Measurements from ENCODE around the gene COPE.

Gene COPE

GRCh38 chr19:18875726-18876125 is 43.5 kb downstream of the COPE start:
- no peak for TF ChIP-seq CTCF (IDR thresholded peaks at IDR 0.05; ENCODE audit: extremely low read depth, missing control alignments)
- no peak for DNase-seq (ENCODE audit: low spot score)

- no peak for DNase-seq (ENCODE audit: low spot score)
- TF ChIP-seq CTCF (IDR thresholded peaks at IDR 0.05; ENCODE audit: extremely low read depth, missing control alignments), result no peak
These were observed 47.6 kb downstream of the COPE start for GRCh38 chr19:18871543-18871942.

GRCh38 chr19:18870531-18871172 is 48.5 kb downstream of the COPE start:
- no peak for TF ChIP-seq CTCF (IDR thresholded peaks at IDR 0.05; ENCODE audit: extremely low read depth, missing control alignments)
- no peak for DNase-seq (ENCODE audit: low spot score)

GRCh38 chr19:18869781-18870530 is 49.2 kb downstream of the COPE start:
- no peak for TF ChIP-seq CTCF (IDR thresholded peaks at IDR 0.05; ENCODE audit: extremely low read depth, missing control alignments)
- DNase-seq (ENCODE audit: low spot score), result no peak

- TF ChIP-seq CTCF (IDR thresholded peaks at IDR 0.05; ENCODE audit: extremely low read depth, missing control alignments), result no peak
- DNase-seq (ENCODE audit: low spot score), result no peak
These were observed 50.1 kb downstream of the COPE start for GRCh38 chr19:18869023-18869618.

- TF ChIP-seq CTCF (IDR thresholded peaks at IDR 0.05; ENCODE audit: extremely low read depth, missing control alignments), result no peak
- DNase-seq (ENCODE audit: low spot score), result no peak
These were observed 50.7 kb downstream of the COPE start for GRCh38 chr19:18868380-18869022.

- no peak for DNase-seq (ENCODE audit: low spot score)
- no peak for TF ChIP-seq CTCF (IDR thresholded peaks at IDR 0.05; ENCODE audit: extremely low read depth, missing control alignments)
These were observed 51.4 kb downstream of the COPE start for GRCh38 chr19:18867751-18868150.

Data from GM20000 (cell line).